CD4-positive, alpha-beta T cell treated with Interleukin-21 for 1 hour (primary cell): ENCODE measurements around the gene CCDC27.
"Not testable (repeated sequence)": the region's sequence is repeated elsewhere in the genome, so short reads cannot be mapped to it uniquely, and the experiment has no call there.

Source experiments
- DNase-seq: peaks from one replicate; pipeline ENCODE4 v3.0.0-alpha.2; 2020

Gene CCDC27

GRCh38 chr1:3738943-3739342 lies 13.3 kb upstream of the CCDC27 start:
- DNase-seq, result no peak

GRCh38 chr1:3740042-3740441 lies 12.2 kb upstream of the CCDC27 start:
- no peak for DNase-seq

- DNase-seq, result no peak
Observed at GRCh38 chr1:3740752-3741151, 11.5 kb upstream of the CCDC27 start.

DNA sequence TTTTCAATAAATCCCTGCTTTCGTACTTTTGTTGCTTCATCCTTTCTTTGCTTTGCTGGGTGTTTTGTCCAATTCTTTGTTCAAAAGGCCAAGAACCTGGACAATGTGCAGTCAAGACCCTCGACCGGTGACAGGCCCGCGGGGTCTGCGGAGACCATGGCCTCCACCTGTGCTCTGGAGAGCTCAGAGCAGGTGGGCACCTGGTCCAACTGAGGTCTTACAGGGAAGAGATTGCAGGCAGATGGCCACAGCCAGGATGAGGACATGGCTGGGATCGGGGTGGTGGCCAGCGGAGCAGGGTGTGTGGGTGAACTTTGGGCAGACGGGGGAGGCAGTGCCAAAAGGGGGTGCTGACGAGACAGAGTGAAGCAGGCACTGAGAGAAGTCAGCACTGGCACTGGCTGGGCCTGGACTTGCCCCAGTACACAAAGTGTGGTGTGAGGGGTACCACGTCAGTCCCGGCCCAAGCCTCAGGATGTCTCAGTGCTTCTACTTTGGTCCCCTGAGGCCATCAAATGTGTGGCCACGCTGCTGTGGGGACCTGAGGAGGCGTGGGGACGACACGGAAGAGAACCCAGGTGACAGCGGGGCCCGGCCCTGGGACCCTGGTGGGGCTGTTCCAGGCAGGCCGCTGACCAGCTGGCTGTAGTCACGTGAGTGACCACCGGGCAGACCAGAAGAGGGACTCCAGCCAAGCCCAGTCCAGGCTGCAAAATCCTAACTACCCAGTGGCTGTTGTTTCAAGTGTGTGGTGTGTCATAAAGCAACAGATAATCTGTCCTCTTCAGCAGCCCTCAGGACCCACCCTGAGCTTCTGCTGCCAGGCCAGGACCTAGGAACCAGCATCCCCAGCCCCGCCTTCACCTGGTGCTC lies 10.4 kb upstream of the CCDC27 start:
- no peak for DNase-seq

DNA sequence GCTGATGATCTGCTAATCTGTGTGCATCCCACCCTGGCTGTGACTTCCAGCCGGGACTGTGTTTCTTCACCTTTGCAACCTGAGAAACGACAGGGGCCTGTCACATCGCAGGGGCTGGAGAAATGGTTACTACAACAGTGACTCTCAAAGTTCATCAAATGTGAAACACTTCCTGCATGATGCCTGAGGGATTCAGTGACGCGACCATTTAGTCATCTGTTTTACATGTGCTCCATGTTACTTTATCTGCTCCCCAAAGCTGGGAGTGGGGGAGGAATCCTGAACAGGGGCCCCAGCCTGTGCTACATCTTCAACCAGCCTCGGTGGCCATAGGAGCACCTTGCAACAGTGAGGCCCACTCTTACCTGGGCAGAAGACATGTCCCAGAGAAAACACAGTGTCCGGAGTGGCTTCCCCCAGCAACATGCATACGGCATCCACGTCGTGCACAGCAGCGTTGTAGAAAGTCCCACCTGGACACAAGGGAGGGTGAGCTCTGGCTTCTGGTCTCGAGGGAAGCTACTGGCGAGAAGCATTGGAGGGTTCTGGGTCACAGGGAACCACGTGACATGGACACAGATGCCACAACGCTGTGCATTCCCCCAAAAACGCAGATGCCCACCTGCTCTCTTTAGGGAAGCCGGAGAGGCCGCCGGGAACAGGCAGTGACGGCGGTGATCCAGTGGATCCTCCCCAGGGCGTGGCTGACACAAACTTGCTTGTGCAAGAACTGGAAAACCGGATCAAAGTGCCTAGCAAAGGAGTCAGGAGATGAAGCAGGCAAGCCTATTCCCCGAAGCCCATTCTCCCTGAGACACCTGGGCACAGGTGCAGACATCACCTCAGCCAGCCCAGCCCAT lies 9.6 kb upstream of the CCDC27 start:
- DNase-seq, result no peak

DNA sequence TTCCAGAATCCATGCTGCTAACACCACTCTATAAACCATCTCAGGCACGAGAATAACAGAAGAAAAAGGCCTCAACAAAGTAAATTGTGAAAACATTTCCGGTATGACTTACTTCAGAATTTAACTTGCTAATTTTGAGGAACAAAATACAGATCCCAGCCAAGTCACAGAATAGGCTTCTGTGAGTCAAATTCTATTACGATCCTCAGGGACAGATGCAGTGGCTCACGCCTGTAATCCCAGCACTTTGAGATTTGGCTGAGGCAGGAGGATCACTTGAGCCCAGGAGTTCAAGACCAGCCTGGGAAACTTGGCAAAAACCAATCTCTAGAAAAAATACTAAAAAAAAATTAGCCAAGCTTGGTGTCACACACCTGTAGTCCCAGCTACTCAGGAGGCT lies 8.8 kb upstream of the CCDC27 start:
- DNase-seq, result no peak

DNA sequence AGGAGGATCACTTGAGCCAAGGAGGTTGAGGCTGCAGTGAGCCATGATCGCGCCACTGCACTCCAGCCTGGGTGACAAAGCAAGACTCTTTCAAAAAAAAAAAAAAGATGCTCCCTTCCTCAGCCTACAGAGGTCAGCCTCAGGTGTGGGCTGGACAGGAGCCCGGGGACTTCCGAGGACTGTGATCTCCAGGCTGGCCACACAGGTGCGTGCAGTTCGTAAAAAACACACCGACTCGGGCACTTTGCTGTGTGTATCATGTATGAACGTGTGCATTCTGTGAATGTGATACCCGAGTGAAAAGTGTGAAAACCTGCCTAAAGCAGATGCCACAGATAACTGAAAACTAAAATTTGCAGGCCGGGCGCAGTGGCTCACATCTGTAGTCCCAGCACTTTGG lies 8.4 kb upstream of the CCDC27 start:
- no peak for DNase-seq

DNA sequence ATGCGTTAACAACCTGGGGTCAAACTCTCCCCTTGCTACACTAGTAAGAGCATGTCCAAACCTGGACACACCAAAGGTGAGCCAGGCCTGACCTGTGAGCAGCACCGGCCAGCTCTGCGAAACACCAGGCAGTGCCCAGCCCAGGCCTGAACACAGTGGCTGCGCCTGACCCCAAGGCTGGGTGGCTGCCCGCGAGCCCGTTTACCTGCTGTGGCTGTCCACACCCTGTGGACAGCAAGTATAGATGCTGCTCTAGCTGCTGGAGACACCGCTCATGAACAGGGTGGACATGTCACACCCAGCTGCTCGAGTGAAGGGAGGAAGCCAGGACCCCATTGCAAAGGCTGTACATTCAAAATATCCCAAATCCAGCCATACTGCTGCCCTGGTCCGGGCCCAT lies 7.6 kb upstream of the CCDC27 start:
- DNase-seq, result no peak

DNA sequence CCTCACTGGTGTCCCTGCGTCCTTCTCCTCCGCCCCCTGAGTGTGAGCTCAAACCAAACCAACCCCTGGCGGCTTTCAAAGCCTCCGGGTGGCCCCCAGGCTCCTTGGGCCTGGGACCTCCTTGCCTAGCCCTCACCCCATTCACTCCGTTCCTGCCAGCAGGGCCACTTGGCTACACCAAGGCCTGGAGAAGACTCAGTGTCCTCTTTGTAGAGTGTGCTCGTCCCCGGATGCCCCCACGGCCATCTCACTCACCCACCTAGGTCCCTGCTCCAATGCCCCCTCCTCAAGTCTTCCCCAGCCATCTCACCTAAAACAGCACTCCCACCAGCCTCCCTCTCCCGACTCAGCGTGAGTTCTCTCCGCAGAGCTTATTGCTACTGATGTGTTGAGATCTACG lies 7.2 kb upstream of the CCDC27 start:
- DNase-seq, result no peak

DNA sequence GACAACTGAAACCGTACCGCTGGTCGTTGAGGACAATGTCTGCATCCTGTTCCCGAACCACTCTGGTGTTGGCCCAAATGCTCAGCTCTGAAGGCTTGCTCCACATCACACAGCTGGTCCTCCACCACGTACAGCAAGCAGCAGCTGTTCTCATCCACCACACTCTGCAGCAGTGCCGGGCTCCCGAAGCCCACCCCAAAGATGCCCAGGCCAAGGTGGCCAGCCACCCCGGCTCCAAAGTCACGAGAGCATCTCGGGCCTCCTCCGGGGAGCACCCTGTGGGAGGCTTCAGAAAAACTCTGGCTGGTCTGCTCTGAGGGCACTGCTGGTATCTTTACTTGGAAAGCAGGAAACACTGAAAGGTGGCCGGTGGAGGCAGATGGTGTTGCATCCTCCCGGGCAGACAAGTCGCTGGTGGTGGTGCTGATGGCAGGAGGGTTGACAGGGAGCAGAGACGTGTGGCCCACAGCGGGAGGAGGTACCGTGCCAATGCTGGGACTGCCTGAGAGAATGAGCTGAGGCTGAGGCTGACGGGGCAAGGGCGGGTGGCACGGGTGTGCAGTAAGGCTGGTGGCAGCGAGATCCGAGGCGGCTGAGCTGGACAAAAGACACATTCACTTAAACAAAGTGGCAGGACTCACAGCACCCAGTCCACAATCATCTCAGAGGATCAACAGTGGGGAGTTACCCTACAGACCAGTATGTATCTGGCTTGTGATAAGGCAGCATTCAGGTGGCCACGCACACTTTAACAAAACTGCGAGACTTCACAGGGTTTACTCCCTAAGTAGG lies 6.5 kb upstream of the CCDC27 start:
- DNase-seq, result no peak

GRCh38 chr1:3746389-3746829 lies 5.8 kb upstream of the CCDC27 start:
- DNase-seq, result no peak

DNA sequence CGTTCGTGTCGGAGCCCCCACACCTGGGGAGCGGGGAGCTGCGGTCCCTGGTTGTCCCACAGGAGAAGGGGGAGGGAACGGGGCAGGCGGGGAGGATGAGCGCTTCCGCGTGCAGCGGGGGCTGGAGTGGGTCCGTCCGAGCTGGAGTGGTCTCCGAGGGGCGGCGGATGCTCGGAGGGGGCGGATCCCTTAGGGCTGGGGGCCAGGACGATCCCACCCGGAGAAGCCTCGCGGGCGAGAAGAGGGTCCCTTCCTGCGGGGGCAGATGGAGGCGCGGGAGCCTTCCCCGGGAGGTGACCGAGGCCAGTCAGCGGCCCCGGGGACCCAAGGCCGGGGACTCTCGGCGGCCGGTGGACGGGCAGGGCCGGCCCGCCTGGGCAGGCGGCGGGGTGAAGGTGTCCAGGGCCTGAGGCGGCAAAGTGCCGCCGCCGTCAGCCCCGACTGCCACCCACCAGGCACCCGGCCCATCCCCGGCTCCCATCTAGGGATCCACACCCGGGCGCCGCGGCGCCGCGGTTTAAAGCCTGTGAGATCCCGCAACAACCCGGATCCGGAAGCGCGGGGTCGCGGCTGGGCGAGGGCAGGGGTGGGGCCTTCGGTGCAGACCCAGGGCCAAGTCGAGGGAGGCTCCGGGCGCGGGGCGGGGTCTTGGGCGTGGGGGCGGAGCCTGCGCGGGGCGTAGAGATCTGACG lies 5.3 kb upstream of the CCDC27 start:
- DNase-seq, result peak; percentile 89

DNA sequence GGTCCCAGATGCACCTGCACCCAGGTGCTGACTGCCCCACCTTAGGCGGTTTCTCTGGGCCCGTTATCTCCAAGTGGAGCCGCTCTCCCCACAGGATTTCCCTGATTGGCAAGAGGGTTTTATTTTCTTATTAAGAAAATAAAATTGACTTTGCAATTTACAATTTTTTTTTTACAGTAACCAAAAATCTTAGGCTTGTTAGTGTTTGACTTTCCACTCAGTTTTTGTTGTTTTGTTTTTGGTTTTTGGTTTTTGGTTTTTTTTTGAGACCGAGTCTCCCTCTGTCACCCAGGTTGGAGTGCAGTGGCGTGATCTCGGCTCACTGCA lies 4.8 kb upstream of the CCDC27 start:
- no peak for DNase-seq

GRCh38 chr1:3747903-3748302 lies 4.3 kb upstream of the CCDC27 start:
- no peak for DNase-seq

GRCh38 chr1:3748316-3748900 lies 3.8 kb upstream of the CCDC27 start:
- not testable (repeated sequence) for DNase-seq

DNA sequence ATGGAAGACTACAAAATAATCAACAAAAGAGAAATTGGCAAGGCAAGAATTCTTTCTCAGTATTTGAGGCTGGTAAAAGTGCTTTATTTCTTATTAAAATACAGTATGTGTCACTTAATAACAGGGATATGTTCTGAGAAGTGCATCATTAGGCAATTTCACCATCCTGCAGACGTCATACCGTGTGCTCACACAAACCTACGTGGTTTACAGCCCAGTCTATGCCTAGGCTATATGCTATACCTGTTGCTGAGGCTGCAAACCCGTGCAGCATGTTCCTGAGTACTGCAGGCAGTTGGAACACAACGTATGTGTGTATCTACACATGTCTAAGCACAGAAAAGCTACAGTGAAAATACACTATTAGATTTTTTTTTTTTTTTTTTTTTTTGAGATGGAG lies 2.7 kb upstream of the CCDC27 start:
- DNase-seq, result no peak

DNA sequence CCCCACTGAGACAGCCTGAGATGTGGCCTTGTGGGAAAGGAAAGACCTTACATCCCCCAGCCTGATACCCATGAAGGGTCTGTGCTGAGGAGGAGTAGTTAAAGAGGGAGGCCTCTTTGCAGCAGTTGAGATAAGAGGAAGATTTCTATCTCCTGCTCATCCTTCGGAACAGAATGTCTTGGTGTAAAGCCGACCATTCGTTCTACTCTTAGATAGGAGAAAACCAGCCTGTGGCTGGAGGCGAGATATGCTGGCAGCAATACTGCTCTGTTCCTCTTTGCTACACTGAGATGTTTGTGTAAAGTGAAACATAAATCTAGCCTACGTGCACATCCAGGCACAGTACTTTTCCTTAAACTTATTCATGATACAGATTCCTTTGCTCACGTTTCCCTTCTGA lies 1.5 kb upstream of the CCDC27 start:
- no peak for DNase-seq

DNA sequence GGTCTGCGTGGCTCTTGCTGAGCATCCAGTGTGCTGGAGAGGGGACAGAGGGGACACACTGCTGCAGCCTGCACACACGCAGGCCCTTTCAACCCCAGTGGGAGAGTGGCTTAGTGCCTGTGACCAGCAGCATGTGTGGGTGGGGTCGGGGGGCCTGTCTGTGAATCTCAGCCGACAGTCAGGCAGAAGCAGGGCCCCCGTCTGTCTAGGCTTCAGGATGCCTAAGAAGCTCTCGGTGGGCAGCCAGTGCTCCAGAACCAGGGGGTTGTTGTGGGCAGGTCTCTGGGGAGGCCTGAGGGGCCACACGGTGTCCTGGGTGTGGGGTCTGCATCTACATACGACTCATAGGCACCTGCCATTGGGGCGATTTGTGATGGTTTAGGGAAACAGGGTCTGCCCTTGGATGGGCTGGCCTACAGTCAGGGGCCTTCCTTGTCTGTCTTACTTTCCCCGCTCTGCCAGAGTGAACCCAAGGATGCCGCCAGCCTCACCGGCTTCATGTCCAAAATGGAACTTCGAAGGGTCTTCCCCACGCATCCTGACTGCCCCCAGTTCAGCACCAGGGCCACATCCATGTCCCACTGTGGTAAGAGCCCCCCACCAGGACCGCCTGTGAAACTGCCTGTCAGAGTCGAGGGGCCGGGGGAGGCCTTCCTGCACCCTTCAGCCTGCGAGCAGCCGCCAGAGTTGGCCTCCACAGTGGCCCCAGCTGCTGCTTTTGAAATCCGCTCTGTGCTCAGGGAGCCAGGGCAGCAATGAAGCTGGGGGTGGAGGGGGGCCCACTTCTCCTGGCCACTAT lies 1.6 kb downstream of the CCDC27 start:
- no peak for DNase-seq

DNA sequence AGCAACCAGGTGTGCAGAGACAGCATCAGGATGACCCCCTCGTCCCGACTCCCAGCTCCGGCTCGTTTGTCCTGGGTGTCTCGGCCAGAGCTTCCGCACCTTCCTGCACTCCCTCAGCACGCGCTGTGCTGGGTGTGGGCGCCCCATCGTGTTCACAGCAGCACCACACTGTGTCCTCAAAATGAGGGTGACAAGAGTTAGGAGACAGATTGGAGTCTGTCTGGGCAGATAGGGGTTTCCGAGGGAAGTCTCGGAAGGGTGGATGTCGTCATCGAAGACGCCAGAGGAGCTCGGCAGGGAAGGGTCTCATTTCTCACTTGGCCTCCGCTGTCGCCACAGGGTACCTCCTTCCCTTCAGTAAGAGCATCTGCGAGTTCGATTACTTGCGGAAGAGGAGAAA lies 4.1 kb downstream of the CCDC27 start:
- DNase-seq, result no peak

DNA sequence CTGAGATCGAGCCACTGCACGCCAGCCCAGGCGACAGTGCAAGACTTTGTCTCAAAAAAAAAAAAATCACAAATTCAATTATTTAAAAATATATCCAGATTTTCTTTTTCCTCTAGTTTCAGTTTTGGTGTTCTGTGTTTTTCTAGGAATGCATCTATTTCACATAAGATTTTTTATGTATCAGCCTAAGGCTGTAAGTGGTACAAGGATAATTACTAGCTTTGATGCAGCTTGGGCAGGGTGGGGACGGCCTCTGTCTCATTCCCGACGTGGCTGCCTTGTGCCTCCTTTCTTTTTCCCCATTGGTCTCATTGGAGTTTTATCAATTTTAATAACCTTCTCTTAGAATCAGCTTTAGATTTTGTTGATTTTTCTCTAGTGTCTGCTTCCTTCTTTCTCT lies 6.9 kb downstream of the CCDC27 start:
- no peak for DNase-seq

GRCh38 chr1:3759796-3760195 lies 7.5 kb downstream of the CCDC27 start:
- DNase-seq, result no peak
